HG03342 (cell line): ENCODE data around the gene HAUS6.
"Not testable (repeated sequence)": the region's sequence is repeated elsewhere in the genome, so short reads cannot be mapped to it uniquely, and the experiment has no call there.

ENCODE experiments used
- ATAC-seq: cut with Tn5 transposase; IDR thresholded peaks from one replicate; pipeline ENCODE4 v1.9.1; 2021; ENCODE audit warnings: mild to moderate bottlenecking, moderate library complexity; ENCODE audit not compliant: unreplicated experiment

HAUS6 gene

DNA sequence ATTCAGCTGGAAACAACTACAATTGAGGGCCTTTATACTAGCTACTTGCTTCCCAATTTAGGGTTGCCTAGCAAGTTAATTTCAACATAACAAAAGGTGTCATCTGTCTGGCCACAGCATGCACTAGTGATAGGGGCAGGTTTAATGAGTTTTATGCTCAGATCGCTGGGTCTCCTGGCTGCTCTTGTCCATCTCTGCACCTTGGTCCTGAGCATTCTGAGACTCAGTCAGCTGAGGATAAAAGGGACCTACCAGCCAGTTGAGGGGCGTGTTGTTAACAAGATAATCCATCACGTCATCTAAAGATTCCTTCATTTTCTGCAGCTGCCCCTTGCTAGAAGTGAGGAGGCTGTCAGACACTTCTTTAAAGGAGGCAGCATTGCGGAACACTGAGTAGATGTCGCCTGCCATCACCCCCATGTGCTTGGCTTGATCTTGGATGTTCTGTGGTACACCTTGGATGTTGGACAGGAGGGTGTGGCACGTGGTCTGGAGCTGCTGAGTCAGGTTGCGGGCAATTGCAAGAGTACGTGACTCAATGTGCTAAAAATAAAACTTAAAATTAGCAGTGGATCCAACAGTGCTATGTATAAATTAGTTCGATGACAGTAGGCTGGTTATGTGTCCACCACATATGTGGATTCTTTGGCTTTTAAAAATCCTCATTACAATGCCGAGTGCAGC is 13.5 kb upstream of the HAUS6 start:
- ATAC-seq: no peak

DNA sequence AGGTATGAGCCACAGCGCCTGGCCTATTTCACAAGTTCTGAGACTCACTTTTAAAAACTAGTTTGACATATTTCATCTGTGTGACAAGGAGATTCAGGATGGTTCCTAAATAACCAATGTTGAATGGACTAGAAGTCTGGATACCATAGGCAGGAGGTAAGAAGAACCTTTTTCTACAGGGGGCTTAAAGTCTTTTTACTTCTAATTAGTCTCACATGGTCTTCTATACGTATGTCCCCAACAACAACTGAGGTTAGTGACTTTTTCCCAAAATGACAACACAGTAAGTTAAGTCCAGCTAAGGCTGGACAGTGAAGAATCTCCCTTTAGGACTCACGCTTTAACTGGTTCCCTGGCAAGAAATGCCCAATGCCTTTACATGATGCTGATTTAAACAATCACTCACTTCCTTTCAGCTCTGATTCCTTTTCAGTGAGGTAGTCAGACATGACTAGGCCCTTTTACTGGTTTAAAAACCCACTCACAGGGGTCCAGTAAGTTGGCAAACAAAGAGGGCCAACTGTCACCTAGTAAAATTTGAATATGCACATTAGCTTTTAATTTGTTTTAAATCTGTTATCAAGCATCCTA is 12.1 kb upstream of the HAUS6 start:
- no peak for ATAC-seq

DNA sequence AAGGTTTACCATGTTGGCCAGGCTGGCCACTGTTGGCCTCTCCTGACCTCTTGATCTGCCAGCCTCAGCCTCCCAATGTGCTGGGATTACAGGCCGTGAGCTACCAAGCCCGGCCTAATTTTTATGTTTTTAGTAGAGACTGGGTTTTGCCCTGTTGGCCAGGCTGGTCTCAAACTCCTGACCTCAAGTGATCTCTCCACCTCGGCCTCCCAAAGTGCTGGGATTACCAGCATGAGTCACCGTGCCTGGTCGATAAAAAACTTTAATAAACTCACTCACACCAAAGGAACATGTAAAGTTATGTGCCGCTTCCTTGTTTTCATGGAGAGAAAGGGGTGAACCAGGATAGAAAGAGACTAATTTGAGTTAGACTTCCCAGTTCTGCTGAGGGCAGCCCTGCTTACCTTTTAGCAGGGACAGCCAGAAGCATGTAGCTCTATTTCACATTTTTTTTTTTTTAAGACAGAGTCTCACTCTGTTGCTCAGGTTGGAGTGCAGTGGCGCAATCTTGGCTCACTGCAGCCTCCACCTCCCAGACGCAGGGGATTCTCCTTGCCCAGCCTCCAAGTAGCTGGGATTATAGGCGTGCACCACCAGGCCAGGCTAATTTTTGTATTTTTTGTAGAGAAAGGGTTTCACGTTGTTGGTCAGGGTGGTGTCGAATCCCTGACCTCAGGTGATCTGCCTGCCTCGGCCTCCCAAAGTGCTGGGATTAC is 11.4 kb upstream of the HAUS6 start:
- ATAC-seq: no peak

DNA sequence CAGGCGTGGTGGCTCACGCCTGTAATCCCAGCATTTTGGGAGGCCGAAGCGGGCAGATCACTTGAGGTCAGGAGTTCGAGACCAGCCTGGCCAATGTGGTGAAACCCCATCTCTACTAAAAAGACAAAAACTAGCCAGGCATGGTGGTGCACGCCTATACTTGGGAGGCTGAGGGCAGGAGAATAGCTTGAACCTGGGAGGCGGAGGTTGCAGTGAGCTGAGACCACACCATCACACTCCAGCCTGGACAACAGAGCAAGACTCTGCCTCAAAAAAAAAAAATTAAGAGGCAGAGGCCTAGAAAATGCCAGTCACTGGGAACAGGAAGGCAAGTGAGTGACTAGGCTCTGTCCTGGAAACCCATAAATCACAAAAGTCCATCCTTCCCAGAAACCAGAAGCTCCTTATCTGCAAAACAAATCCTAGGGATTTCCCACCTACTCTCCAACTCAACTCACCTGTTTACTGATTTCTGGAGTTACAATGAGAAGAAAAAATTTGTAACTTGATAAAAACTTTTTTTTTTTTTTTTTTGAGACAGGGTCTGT is 10.4 kb upstream of the HAUS6 start:
- not testable (repeated sequence) for ATAC-seq

DNA sequence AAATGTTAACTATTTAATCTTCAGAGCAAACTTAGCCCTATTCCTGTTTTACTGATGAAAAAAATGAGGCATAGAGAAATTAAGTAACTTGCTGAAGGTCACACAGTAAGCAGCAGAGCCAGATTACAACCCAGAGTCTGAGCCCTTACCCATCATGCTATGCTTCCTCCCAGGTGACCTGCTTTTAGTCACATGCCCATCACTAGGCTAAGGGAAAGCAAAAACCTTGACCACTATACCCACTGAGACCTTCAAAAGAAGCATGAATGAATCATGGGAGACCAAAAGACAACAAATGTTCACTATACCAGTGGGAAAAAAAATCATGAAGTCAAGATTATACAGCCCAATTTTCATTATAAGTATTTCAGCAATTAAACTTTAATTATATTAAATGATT is 5.3 kb upstream of the HAUS6 start:
- no peak for ATAC-seq

DNA sequence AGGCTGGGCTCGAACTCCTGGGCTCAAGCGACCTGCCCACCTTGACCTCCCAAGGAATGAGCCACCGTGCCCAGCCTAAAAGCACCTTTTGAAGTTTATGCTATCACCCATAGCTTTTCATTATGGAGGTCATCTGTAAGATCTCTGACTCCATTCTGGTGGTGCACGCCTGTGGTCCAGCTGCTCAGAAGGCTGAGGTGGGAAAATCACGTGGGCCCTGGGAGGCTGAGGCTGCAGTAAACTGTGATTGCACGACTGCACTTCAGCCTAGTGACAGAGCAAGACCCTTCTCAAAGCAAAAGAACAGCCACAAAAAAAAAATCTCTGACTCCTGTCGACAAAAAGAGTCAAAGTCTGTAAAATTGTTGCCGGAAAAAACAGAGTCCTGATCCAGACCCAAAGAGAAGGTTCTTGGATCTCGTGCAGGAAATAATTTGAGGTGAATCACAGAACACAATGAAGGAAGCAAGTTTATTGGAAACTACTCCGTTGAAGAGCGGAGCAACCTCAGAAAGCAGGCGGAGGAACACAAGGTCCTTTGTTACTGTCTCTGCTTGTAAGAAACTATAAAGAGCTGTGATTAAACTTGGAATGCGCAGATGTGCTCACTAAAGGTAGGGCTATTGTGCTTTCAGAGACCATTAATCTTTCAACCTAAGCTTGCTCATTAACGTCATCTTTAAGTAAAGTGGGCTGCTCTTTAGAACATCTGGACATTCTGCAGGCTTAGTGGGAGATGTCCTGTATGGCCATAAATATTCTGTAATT is 2.0 kb upstream of the HAUS6 start:
- no peak for ATAC-seq

DNA sequence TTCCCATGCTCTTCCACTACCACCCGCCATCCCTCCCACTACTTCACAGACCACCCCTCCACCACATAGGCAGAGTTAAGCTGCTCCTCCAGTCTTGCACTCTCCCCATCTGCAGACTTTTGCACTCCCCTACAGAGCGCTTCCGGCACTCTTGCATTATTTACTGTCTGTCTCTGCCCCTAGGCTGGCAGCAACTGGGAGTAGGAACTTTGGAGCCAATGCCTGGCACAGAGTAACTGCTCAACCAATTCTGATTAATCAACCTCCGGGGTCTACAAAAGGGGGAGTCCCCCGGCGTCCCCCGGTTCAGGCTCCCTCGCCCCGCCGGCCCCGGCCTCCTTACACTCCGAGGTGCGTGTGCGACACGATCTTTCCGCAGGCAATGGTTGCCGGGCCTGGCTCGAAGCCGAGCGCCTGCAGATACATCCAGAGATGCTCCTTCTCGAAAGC is 498 bp downstream of the HAUS6 start:
- peak; percentile 24 for ATAC-seq

DNA sequence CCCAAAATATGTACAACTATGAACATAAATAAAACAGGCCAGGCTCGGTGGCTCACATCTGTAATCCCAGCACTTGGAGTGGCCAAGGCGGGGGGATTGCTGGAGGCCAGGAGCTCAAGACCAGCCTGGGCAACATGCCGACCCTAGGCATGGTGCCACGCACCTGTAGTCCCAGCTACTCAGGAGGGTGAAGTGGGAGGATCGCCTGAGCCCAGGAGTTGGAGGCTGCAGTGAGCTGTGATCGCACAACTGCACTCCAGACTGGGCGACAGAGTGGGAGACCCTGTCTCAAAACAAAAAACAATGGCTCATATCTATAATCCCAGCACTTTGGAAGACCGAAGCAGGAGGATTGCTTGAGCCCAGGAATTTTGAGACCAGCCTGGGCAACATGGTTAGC is 1.5 kb downstream of the HAUS6 start:
- no peak for ATAC-seq

DNA sequence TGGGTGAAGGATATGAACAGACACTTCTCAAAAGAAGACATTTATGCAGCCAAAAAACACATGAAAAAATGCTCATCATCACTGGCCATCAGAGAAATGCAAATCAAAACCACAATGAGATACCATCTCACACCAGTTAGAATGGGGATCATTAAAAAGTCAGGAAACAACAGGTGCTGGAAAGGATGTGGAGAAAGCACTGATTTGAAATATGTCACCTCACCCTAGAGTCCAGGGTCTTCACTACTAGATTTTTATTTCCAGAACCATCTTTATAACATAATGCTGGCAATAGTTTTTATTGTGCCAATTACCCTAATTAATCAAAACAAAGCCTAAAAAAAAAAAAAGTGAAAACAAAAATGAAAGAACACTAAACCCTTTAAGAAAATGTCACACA is 5.3 kb downstream of the HAUS6 start:
- ATAC-seq: not testable (repeated sequence)

DNA sequence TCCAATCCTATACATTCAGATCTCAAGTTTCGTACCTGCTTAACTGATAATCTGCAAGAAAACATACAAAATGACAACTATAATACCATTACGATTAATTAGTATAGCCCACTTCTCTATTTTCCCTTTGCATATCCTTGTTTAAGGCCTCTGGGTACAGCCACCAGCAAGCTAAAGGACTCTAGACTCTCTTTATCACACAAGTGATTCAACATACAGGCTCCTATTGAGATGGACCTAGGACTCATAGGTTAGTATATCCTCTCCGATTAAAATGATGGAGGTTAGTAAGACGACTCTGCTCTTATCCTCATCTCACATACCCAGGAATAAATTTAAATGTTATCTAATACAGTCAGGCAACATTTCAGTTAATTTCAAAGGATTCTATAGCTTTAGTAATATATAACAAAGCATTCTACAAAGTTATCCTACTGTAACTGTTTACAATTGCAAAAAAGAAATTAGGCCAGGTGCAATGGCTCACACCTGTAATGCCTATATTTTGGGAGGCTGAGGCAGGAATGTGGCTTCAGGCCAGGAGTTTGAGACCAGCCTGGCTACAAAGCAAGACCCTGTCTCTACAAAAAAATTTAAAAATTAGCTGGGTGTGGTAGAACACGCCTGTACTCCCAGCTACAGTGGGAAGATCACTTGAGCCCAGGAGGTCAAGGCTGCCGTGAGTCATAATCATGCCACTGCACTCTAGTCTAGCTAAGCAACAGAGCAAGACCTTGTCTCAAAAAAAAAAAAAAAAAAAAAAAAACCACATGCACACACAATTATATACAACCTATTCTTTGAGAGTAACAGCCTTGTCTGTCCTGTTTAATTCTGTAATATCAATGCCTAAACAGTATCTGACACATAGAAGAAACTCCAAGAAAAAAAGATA is 15.4 kb downstream of the HAUS6 start:
- ATAC-seq: no peak

DNA sequence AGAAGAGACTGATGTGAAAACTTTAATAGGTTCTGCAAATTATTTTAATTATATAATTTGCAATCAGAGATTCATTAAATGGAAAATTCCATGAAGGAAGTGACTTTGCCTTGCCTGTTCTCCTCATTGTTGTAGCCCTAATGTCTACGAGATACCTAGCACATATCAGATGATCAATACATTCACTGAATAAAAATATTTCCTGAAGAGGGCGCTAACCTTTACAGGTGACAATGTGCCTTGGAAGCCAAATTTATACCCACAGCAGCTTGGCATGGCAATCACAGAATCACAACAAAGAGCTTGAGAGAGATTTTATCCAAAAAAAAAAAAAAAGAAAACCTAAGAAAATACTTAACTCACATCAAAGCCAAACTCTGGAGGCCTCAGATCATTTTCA is 17.4 kb downstream of the HAUS6 start:
- no peak for ATAC-seq

DNA sequence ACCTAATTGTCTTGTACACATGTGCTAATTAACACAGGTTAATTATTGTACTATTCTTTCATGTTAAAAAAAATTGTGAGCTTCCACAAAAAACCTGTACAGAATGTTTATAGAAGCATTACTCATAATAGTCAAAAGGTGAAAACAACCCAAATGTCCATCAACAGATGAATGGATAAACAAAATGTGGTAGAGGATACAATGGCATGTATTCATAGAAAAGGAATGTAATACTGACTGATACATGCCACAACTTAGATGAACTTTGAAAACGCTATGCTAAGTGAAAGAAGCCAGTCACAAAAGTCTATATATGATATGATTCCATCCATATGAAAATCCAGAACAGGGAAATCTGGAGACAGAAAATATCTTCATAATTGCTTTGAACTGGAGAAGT is 27.9 kb downstream of the HAUS6 start:
- no peak for ATAC-seq

DNA sequence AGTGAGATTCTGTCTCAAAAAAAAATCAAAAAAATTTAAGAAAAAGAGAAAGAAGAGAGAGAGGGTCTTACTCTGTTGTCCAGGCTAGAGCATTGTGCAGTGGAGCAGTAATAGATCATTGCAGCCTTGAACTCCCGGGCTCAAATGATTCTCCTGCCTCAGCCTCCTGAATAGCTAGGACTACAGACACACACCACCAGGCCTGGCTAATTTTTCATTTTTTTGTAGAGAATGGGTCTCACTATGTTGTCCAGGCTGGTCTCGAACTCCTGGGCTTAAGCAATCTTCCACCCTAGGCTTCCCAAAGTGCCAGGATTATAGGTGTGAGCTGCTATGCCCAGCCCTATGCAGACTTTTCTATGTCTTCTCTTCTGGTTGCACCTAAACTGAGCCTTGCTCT is 28.5 kb downstream of the HAUS6 start:
- no peak for ATAC-seq

DNA sequence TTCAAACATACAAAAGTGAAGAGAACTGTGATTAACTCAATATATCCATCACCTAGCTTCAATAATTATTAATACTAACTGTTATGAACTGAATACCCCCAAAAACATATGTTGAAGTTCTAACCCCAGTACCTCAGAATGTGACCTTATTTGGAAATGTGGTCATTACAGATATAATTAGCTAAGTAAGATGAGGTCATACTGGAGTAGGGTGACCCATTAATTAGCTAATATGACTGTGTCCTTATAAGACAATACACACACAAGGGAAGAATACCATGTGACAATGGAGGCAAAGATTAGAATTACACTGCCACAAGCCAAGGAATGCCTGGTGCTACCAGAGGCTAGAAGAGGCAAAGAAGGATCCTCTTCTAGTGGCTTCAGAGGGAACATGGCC is 45.7 kb downstream of the HAUS6 start:
- ATAC-seq: no peak

DNA sequence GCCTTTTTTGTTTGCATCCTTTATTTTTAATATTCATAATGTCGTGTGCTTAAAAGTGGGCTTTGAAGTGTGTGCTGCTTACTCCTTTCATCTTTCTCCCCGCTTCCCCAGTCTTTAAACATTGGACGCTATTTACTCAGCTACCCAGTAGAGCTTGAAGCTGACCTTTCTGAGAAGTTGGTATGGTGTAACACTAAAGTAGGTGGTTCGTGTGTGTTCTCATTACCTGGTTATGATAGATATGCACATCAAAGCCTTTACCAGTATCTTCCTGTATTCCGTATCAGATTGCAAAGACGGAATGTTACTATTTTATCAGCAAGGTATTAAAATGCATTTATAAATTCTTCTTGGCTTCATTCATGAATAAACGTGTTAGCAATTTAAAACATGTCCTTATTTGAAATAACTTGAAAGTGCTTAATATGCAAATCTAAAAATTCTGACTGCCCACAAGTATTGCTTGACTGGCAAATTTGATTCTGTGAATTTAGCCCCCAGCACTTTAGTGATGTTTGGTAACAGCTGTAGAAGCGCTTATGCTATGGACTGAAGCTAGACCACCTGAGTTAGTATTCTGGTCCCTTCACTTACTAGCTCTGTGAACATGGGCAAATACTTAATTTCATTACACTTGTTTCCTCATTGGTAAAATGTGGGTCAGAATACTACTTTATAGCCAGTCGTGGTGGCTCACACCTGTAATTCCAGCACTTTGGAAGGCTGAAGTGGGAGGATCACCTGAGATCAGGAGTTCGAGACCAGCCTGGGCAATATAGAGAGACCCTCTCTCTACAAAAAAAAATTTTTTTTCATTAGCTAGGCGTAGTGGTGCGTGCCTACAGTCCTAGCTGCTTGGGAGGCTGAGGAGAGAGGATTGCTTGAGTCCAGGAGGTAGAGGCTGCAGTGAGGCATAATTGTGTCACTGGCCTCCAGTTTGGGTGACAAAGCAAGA is 51.8 kb downstream of the HAUS6 start:
- ATAC-seq: no peak

DNA sequence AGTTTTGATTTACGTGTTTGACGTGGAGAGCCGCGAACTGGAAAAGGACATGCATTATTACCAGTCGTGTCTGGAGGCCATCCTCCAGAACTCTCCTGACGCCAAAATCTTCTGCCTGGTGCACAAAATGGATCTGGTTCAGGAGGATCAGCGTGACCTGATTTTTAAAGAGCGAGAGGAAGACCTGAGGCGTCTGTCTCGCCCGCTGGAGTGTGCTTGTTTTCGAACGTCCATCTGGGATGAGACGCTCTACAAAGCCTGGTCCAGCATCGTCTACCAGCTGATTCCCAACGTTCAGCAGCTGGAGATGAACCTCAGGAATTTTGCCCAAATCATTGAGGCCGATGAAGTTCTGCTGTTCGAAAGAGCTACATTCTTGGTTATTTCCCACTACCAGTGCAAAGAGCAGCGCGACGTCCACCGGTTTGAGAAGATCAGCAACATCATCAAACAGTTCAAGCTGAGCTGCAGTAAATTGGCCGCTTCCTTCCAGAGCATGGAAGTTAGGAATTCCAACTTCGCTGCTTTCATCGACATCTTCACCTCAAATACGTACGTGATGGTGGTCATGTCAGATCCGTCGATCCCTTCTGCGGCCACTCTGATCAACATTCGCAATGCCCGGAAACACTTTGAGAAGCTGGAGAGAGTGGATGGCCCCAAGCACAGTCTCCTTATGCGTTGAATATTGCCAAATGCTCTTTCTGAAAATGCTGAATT is 52.6 kb downstream of the HAUS6 start:
- no peak for ATAC-seq

DNA sequence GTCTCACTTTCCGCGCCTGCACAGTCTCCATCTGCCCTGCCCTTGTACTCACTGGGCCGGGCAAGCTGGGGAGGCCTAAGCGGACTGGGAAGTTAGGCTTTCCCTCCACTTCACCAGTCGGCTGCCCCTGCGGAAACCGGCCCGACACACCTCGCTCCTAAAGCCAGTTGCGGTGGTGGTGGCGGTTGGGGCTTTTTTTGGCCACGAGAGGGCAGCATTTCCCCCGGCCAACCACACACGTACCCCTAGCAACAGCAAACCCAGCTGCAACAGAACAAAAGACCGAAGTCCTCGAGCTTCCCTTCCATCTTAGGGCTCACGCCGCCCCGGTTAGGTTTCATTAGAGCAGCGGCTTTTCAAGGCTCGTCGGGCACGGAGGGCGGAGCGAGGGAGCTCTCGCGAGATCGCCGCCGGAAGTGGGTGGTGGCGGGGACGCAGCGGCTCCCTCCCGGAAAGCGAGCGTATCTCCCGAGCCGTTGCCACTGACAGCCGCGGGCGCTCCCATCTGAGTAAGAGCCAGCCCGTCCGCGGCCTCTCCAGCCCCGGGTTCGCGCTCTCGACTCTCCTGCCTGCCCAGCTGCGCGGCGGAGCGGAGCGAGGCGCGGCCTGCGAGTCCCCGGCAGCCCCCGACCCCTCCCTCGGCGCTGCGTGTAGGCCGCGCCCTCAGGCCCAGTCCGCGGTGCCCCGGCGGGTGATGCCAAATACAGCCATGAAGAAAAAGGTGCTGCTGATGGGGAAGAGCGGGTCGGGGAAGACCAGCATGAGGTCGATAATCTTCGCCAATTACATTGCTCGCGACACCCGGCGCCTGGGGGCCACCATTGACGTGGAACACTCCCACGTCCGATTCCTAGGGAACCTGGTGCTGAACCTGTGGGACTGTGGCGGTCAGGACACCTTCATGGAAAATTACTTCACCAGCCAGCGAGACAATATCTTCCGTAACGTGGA is 53.5 kb downstream of the HAUS6 start, which contains the start of gene RRAGA:
Gene RRAGA, plus strand, starts transcription at position 462 of the 951 bp plus-strand sequence. Its CDS starts 233 bp downstream, at position 695.
- peak; percentile 89 for ATAC-seq
